ENCODE measurements around the gene HEATR3.

Gene HEATR3

DNA sequence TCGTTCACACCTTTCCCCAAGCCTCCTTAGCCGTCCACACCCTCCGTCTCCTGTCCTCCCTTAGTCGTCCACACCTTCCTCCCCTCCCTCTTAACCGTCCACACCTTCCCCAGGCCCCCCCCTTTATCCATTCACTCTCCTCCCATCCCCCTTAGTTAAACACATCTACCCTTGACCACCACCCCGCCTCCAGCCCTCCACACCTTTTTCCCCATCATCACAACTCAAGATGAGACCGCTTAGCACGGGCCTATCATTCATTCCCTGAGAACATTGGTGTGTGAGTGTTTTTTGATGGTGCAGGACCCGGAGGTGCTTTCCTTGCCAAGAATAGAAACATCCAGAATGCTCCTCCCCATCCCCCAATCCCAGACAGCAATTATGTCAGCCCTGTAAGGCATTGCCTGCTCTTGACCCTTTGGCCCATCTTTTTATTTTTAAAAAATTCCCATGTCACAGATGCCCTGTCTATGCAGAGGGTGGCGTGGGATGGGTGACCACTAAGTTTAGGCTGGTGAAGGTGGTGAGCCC, 88.7 kb downstream of the HEATR3 start:
- peak; percentile 34 for DNase-seq

DNA sequence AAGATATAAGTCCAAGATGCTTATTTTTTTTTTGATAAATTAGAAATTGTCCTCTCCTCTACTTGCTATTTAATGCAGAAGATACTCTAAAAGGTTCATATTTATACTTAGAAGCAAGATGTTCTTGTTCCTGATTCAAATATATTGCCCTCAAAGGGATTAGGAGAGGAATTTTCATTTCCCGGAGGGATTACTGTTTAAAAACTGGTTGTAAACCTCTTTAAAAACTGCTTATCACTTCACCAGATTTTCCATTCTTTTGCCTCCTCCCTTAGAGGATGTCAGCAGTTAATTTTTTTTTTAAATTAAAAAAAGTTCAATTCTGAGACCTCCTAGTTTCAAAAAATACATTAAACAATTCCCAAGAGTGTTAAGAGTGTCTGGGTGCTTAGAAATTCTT, 90.2 kb downstream of the HEATR3 start:
- no peak for DNase-seq
